Stimulated activated CD8-positive, alpha-beta memory T cell treated with anti-CD3 and anti-CD28 coated beads, Interleukin-12 subunit alpha, Interleukin-12 subunit beta, amount 100 ng/mL, for 1 hour (primary cell): ENCODE measurements around the gene MYO9A.

Experiments used
- DNase-seq: peaks from one replicate; pipeline ENCODE4 v3.0.0-alpha.2; 2020; ENCODE audit warnings: low read depth

The MYO9A gene, protein sequence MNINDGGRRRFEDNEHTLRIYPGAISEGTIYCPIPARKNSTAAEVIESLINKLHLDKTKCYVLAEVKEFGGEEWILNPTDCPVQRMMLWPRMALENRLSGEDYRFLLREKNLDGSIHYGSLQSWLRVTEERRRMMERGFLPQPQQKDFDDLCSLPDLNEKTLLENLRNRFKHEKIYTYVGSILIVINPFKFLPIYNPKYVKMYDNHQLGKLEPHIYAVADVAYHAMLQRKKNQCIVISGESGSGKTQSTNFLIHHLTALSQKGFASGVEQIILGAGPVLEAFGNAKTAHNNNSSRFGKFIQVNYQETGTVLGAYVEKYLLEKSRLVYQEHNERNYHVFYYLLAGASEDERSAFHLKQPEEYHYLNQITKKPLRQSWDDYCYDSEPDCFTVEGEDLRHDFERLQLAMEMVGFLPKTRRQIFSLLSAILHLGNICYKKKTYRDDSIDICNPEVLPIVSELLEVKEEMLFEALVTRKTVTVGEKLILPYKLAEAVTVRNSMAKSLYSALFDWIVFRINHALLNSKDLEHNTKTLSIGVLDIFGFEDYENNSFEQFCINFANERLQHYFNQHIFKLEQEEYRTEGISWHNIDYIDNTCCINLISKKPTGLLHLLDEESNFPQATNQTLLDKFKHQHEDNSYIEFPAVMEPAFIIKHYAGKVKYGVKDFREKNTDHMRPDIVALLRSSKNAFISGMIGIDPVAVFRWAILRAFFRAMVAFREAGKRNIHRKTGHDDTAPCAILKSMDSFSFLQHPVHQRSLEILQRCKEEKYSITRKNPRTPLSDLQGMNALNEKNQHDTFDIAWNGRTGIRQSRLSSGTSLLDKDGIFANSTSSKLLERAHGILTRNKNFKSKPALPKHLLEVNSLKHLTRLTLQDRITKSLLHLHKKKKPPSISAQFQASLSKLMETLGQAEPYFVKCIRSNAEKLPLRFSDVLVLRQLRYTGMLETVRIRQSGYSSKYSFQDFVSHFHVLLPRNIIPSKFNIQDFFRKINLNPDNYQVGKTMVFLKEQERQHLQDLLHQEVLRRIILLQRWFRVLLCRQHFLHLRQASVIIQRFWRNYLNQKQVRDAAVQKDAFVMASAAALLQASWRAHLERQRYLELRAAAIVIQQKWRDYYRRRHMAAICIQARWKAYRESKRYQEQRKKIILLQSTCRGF (N-terminal part only)

DNA sequence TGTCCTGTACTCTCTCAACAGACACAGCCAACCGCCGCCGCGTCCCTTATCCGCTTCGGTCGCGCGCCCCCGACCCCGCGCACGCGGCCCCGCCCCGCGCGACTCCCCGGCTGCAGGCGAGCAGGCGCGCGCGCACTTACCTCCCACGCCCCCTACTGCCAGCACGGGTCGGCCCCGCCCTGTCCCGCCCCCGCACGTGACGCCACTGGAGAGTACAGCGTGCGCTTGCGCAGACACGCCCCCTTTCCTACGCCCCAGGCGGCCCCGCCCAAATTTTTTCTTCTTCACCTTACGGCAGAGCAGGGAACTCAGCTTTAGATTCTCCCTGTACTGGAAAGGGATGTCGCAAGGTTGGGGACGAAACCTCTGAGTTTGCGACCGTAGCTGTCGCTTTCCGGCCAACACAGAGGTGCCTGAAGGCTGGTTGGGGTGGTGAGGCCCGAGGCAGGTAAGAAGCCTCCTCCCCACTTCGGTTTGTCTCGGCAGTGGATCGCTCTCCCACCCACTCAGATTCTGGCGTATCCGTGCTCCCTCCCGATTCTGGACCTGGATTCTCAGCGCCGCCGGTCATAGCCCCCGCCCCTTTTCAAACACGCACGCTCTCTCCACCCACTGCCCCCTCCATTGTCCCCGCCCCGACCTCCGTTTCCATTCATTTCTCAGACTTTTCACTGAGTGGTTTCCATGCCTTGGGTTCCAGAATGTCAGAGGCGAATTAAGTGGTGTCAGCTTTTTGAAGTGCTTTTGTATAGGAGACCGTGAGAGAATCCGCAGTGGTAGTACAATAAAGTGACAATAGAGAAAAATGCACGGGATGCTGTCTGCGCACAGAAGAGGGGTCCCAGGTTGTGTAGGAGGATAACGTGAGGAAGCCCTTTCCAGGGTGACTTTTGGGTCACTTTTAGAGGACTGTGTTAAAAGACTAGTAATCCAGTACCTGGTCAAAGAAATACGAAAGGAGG is at the start of gene MYO9A, which contains the start of gene SENP8:
Gene MYO9A (minus strand): TSS at position 134 of the 962 bp plus-strand sequence. CDS start 71,587 bp downstream, outside the sequence.
Gene SENP8 (plus strand): TSS at position 387 of the 962 bp plus-strand sequence. CDS start 21,221 bp downstream, outside the sequence.
- DNase-seq, result peak; percentile 99

GRCh38 chr15:72167445-72167844 is 49.5 kb upstream of the MYO9A start:
- DNase-seq, result no peak

GRCh38 chr15:72166716-72167417 is 48.9 kb upstream of the MYO9A start:
- no peak for DNase-seq

GRCh38 chr15:72163719-72164118 is 45.8 kb upstream of the MYO9A start:
- no peak for DNase-seq

GRCh38 chr15:72162569-72162968 is 44.6 kb upstream of the MYO9A start:
- DNase-seq, result no peak

DNA sequence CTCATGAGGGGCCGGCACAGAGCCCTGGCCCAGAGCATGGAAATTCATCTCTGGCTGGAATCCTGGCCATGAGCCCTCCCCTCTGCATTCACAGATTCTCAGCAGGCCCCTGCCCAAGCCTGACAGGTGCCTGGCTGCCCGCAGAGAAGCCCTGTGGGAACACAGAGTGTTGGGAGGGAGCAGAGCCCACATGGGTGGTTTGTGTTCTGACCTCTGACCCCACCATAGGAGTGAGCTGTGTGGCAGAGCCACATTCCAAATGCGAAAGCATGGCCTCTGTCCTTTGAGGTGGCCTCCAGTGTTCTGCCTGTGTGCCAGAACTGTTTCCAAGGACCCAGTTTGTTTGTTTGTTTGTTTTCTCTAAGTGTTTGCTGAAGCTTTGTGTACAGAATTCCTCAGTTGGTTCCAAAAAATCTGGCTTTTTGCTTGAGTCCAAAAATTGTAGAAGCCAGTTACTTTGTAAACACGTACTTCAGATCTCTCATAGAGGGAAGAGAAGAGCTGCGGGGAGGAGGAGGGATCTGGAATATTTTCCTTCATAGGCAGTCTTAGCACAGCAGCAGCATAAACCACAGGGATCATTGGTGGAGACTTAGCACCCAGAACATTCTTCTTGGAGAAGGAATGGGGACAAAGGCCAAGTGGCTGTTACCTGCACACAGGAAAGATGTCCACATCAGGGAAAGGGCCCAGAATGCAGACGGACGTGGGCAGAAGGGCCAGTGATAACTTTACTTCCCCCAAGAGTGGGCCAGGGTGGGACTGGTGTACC is 43.6 kb upstream of the MYO9A start:
- no peak for DNase-seq

DNA sequence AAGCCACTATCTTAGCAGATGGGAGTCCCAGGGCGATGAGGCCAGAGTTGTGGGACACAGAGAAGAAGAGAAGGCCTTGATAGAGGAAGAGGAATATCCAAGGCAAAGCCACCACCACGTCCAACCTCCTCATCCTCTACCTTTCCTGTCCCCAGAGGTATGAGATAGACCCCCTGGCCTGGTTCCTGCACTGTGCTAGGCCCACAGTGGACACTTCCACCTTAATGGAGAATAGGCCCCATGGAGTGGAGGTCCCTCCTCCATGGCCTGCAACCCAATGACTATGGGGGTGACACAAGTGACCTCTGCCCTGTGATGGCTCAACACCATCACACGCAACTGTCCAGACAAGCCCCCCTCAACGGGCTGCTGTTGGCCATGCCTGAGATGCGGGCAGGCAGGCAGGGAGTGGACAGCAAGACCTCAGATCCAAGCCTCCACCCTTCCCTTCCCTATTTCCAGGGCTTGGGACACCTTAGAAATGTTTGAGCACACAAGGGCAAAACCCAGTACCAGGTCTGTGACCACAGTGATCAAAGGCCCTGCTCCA is 42.8 kb upstream of the MYO9A start:
- DNase-seq, result no peak

DNA sequence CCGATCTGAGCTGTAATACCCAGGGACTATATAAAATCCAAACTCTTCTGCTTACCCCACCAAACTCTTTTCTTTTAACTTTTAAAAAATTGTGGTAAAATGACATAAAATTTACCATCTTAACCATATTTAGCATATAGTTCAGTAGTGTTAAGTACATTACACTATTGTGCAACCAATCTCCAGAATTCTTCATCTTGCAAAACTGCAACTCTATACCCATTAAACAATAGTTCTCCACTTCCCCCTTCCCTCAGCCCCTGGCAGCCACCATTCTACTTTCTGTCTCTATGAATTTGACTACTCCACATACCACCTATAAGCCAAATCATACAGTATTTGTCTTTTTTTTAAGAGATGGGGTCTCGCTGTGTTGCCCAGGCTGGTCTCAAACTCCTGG is 39.0 kb upstream of the MYO9A start:
- no peak for DNase-seq

DNA sequence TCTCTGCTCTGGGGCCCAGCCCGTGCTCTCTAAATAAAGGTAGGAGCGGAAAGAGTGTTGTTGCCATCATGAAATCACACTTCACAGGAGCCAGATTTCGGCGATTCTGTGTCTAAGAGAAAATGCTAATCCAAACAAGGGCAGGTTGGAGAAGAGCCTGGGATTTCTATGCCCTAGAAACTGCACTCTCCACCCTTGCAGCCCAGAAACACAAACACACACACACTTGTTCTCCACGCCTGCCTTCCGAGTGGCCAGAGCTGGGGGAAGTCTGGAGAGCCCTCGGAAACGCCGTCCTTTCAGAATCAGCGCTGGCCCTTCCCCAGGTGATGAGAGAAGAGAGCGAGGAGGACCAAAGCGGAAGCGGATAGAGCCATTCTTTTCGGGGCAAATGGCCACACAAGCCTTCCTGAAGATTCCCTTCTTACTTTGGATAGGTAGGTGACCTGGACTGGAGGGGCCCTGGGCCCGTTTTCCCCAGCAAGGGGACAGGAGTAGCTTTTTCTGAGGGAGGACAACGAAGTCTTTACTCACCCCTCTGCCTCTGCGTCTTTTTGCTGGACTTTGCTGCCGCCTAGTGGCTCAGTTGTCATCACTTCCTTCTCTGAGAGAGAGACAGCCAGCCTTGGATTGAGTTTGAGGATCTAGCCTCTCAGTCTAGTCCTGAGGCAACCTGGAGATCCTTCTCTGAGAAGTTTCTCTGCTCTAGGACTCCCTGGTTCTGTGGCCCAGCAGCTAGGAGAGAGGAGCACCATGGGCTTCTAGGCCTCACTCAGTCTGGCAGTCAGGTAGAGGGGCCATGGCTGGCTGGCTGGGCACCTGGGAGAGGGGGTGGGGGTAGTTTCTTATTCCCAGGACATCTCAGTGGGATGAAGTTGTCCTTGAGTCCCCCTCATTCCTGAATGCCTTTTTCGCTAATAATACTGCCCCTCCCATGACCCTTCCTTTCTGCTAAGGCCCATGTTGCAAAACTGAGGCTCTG is 38.0 kb upstream of the MYO9A start:
- peak; percentile 73 for DNase-seq

GRCh38 chr15:72155003-72155621 is 37.2 kb upstream of the MYO9A start:
- no peak for DNase-seq

DNA sequence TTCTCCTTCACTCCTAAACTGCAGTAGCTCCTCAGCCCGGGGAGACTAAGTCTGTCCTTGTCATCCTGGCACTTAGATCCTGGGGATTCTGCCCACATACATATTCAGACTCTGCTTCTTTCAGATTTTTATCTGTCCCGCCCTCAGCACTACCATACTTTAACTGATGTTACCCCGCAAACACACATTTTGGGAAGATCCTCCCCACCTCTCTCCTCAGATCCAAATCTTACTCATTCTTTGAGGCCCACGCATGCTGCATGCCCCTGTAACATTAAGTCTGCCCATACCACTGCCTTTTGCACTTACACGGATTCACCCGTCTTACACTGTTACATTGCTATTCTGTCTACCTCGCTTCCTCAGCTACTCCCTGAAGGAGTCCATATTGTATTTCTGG is 36.4 kb upstream of the MYO9A start:
- DNase-seq, result no peak

GRCh38 chr15:72153269-72154000 is 35.5 kb upstream of the MYO9A start:
- DNase-seq, result no peak

DNA sequence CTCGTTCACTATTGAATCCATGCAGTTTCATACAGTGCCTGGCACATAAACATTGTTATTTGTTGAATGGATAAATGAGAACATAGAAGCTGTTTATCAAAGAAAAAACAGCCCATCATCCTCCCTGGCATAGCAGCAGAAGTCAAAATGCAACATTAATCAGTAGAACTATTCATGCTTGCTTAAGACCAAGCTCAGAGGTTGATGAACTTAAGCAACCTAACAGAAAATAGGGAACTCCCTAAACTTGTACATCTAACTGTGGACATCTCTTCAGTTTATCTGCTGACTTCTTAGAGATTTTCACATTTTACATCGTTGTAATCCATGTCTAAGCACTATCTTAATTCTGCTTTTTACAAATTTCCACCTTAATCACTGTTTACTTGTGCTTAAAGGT is 29.5 kb upstream of the MYO9A start:
- no peak for DNase-seq

DNA sequence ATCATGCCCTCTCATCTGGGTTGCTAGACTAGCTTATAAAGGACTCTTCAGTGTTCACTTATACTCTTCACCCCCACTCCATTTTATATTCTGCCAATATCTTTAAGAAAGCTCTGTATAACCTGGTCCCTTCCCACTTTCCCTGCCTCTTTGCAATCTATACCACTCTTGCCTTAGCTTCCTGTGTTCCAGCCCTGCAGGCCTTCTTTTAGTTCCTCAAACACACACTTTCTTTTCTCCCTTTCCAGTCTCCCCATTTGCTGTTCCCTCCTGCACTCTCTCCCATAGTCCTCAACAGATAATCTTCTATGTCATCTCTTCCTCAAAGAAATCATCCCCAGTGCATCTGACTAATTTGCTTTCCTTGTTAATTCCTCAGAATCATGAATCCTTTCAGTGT is 29.0 kb upstream of the MYO9A start:
- DNase-seq, result no peak

- DNase-seq, result no peak
Measured at GRCh38 chr15:72146221-72146620, 28.3 kb upstream of the MYO9A start.

DNA sequence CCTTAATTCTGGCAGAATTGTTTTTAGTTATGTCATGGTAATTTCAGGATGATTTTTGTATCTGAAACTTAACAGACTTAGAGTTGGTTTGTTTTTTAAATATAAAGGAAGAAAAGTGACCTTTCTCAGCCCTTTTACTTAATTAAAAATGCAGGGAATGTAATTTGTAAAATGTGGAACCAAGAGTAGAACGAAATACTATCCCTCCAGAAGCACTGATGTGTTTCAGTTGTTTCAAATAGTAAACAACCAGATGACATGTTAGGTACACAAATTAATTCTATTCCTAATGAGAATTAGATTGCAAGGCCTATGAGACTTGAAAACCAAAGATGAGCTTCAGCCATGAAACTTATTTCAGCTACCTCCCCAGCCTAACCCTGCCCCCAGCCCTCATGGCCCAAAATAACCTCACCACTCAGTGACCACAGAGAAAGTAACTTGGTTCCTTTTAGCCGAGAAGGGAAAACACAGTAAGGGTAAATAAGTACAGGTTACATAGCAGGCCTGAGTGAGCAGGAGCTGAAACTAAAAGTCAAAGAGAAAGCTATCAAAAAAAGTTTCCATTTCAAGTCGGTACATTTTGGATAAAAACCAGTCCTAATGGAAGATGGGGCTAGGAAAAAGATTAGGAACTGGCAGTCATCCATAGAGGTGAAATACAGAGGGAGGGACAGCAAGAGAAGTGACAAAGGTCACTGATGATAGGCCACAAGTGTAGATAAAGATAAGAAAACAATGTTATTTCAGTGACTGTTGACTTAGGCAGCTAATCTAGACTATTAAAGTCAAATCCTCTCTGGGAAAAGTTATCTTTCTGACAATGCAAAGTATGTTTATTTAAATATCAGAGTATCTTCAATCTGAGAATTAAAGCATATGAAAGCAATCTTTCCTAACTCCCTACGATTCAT is 23.5 kb upstream of the MYO9A start:
- DNase-seq, result no peak
